Smooth muscle cell (in vitro differentiated cells): ENCODE data around the gene GNA14. TPM values are rescaled to one million over a fixed set of nuclear protein-coding genes. Genes with fewer than 3 reads are reported as not detected.
"Not testable (repeated sequence)": the region's sequence is repeated elsewhere in the genome, so short reads cannot be mapped to it uniquely, and the experiment has no call there.

Experiments
- DNase-seq: peaks from one replicate; lab custom pipeline; 2025; ENCODE audit not compliant: unreplicated experiment; lab: John Stamatoyannopoulos, UW
- H2AFZ ChIP-seq: fragments of 200-600 bp; sonication (generic); 2 replicates; pipeline ENCODE4 v1.6.0; 2016; ENCODE audit warnings: antibody characterized with exemption, low read depth, mild to moderate bottlenecking
- H3F3A ChIP-seq: fragments of 200-600 bp; sonication (generic); 2 replicates; pipeline ENCODE4 v1.6.0; 2017; ENCODE audit warnings: antibody characterized with exemption, low read depth
- H3K27ac ChIP-seq: fragments of 200-600 bp; sonication (generic); 2 replicates; pipeline ENCODE4 v1.5.1; 2016; ENCODE audit warnings: low read depth, mild to moderate bottlenecking
- H3K27me3 ChIP-seq: fragments of 200-600 bp; sonication (generic); 2 replicates; pipeline ENCODE4 v1.6.1; 2016; ENCODE audit warnings: low read depth, mild to moderate bottlenecking
- H3K36me3 ChIP-seq: fragments of 200-600 bp; sonication (generic); 2 replicates; pipeline ENCODE4 v1.5.1; 2016; ENCODE audit warnings: low read depth
- H3K4me1 ChIP-seq: fragments of 200-600 bp; sonication (generic); 2 replicates; pipeline ENCODE4 v1.5.1; 2016; ENCODE audit warnings: low read depth
- H3K4me2 ChIP-seq: fragments of 200-600 bp; sonication (generic); 2 replicates; pipeline ENCODE4 v1.6.0; 2016; ENCODE audit warnings: mild to moderate bottlenecking
- H3K4me3 ChIP-seq: fragments of 200-600 bp; sonication (generic); 2 replicates; pipeline ENCODE4 v1.5.1; 2016; ENCODE audit warnings: mild to moderate bottlenecking
- H3K79me2 ChIP-seq: fragments of 200-600 bp; sonication (generic); 2 replicates; pipeline ENCODE4 v1.6.0; 2016; ENCODE audit warnings: low read depth, mild to moderate bottlenecking
- H3K9ac ChIP-seq: fragments of 200-600 bp; sonication (generic); 2 replicates; pipeline ENCODE4 v1.6.0; 2016; ENCODE audit warnings: low read depth
- H3K9me3 ChIP-seq: fragments of 200-600 bp; sonication (generic); replicated peaks from 2 replicates; pipeline ENCODE4 v1.5.1; 2016; ENCODE audit warnings: low read depth
- H4K20me1 ChIP-seq: fragments of 200-600 bp; sonication (generic); 2 replicates; pipeline ENCODE4 v1.6.0; 2016; ENCODE audit warnings: low read depth
- CTCF ChIP-seq: fragments of 200-600 bp; sonication (generic); IDR thresholded peaks from 2 replicates; pipeline ENCODE4 v1.5.1; 2017; ENCODE audit warnings: borderline replicate concordance, mild to moderate bottlenecking, antibody characterized with exemption; ENCODE audit not compliant: insufficient read depth, poor library complexity, severe bottlenecking
- WGBS: methylation state at CpG from one replicate; pipeline ENCODE4 v1.1.7; 2016; ENCODE audit warnings: low lambda C conversion rate; 5-methylcytosine and 5-hydroxymethylcytosine counted together
- polyA plus RNA-seq: library from polyadenylated mRNA; unstranded; fragments of >200 nt; fragmentation: Nextera tagmentation; extraction: Ambion mirVana; gene quantifications from 2 replicates; pipeline ENCODE4 v1.2.1, GENCODE V29; 2016
- total RNA-seq: library from RNA; depleted of rRNA; stranded (reverse); fragments of >200 nt; gene quantifications from 2 replicates; pipeline ENCODE4 v1.2.3, GENCODE V29; 2014

Gene GNA14
- total and polyA plus RNA-seq, 2 experiments from 2014 or later, result 1.6 to 10.2 TPM

GRCh38 chr9:77442436-77442835 lies 205.7 kb downstream of the GNA14 start:
- WGBS, result 84% methylated on average over 1 of the region's 1 CpG
- Histone ChIP-seq H2AFZ (no peak overlapping the region), H3K36me3 (no peaks in the 10 kb centered on the region), H3K4me1 (no peaks in the 10 kb centered on the region), H4K20me1 (no peaks in the 10 kb centered on the region), H3K27ac (no peak overlapping the region), H3K4me3 (no peak overlapping the region), H3F3A (no peaks in the 10 kb centered on the region), H3K27me3 (no peaks in the 10 kb centered on the region), H3K9me3 (no peaks in the 10 kb centered on the region), H3K79me2 (no peaks in the 10 kb centered on the region), H3K4me2 (no peak overlapping the region), H3K9ac (no peak overlapping the region)
- no peak for DNase-seq
- TF ChIP-seq CTCF, result no peak

- H3K9me3 ChIP-seq, H3K27ac ChIP-seq, H3K36me3 ChIP-seq: not testable (repeated sequence)
Measured at GRCh38 chr9:77441124-77441523, 207.0 kb downstream of the GNA14 start.

GRCh38 chr9:77440057-77440456 lies 208.1 kb downstream of the GNA14 start:
- DNase-seq, result no peak
- no peaks in the 10 kb centered on the region for H3K79me2 ChIP-seq
- no peak for TF ChIP-seq CTCF
- no peak overlapping the region for H3K4me3 ChIP-seq
- H3K36me3 ChIP-seq, result no peaks in the 10 kb centered on the region
- H3K27me3 ChIP-seq, result no peaks in the 10 kb centered on the region
- H3K4me1 ChIP-seq, result no peaks in the 10 kb centered on the region
- H3K9me3 ChIP-seq, result no peaks in the 10 kb centered on the region
- no peak overlapping the region for H3K9ac ChIP-seq
- H3F3A ChIP-seq, result no peaks in the 10 kb centered on the region
- peak overlapping the region; percentile 15 for H3K4me2 ChIP-seq
- 30% methylated on average over 10 of the region's 10 CpGs for WGBS
- H2AFZ ChIP-seq, result peak overlapping the region; percentile 52
- no peaks in the 10 kb centered on the region for H4K20me1 ChIP-seq
- no peak overlapping the region for H3K27ac ChIP-seq

More at GRCh38 chr9:77441124-77441523, 207.0 kb downstream of the GNA14 start:
- DNase-seq, H2AFZ ChIP-seq, H3K27me3 ChIP-seq, H3K4me3 ChIP-seq, H3K79me2 ChIP-seq, H3F3A ChIP-seq, H3K4me1 ChIP-seq, H3K9ac ChIP-seq, H4K20me1 ChIP-seq, H3K4me2 ChIP-seq: not testable (repeated sequence)
- 74% methylated on average over 7 of the region's 7 CpGs for WGBS

GRCh38 chr9:77438653-77439052 lies 209.5 kb downstream of the GNA14 start:
- Histone ChIP-seq H3K4me2 (no peak overlapping the region), H3K4me3 (no peak overlapping the region), H4K20me1 (no peaks in the 10 kb centered on the region), H3K79me2 (no peaks in the 10 kb centered on the region), H2AFZ (no peak overlapping the region), H3K9me3 (no peaks in the 10 kb centered on the region), H3K27me3 (no peaks in the 10 kb centered on the region), H3F3A (no peaks in the 10 kb centered on the region), H3K4me1 (no peaks in the 10 kb centered on the region), H3K27ac (no peak overlapping the region), H3K9ac (no peak overlapping the region), H3K36me3 (no peaks in the 10 kb centered on the region)
- no peak for TF ChIP-seq CTCF
- no peak for DNase-seq
- 87% methylated on average over 3 of the region's 3 CpGs for WGBS
